ENCODE data around the gene TEC. TPM values are rescaled to one million over a fixed set of nuclear protein-coding genes. Genes with fewer than 3 reads are reported as not detected.

TEC gene
- total RNA-seq, 2 experiments from 2014 or later: 2.8 TPM

DNA sequence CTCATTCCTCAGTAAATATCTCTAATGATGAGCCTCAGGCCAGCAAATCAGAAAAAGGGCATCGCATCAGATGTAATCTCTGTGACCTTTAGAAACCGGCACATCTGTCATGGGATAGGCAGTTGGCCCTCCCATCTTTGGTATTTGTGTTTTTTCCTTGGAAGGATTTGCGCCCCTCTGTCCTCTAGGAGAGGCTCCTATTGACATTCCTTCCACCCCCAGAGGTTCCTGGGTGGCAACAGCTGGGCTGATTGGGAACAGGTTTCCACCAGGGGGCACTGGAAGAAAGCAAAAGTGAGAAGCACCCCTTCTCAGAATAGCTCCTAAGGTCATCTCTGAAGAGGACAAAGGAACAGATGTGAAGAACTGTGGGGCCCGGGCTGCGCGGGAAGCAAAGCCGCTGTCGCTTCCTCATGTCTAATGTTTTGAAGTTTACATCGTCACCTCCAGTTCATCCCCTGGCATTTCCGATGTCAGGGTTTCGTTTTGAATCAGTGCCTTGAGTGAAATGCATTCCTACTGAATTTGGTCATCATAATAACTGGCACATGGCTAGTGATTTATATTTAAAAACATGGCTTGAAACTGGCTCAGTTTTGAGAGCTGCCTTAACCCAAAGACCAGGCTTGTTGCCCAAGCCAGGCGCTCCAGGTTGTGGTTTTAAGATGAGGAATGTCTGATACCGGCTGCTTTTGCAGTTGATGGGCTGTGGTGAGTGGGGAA lies 141.8 kb downstream of the TEC start:
- intact Hi-C loops (cut with DNase I, micrococcal nuclease): loop anchor here (1.0 to 2.0 kb wide), 2 partner anchors 11 to 13 kb away; no protein-coding TSS in a partner anchor
- ChIA-PET CTCF (interaction anchor here (1.1 to 5.2 kb wide), 4 partner anchors 9 to 148 kb away, joined by 4 to 70 read pairs (median 6); no protein-coding TSS in a partner anchor), POLR2A (interaction anchor here (0.5 to 5.8 kb wide), 4 partner anchors 11 to 479 kb away, joined by 3 to 125 read pairs (median 3); no protein-coding TSS in a partner anchor)
- peak; percentile 46 to 83 (median 66) for DNase-seq
- Mint-ChIP-seq H3K27ac (peak overlapping the region; percentile 88), H3K4me1 (ENCODE audit: low read depth) (peaks cover 87% of the 10 kb centered on the region), H3K36me3 (ENCODE audit: low read depth) (peaks cover 68% of the 10 kb centered on the region), H3K9me3 (no peaks in the 10 kb centered on the region), H3K27me3 (no peaks in the 10 kb centered on the region), H3K4me3 (peak overlapping the region; percentile 86)
- Histone ChIP-seq H3K36me3 (ENCODE audit: insufficient read depth, low read length) (peaks cover 15% of the 10 kb centered on the region), H3K27me3 (ENCODE audit: control insufficient read depth in 1 of 2, insufficient read depth in 2 of 2, low read length in 2 of 2) (no peaks in the 10 kb centered on the region), H3K9me3 (ENCODE audit: control insufficient read depth in 1 of 2, insufficient read depth in 1 of 2, low read length in 2 of 2) (no peaks in the 10 kb centered on the region), H3K4me1 (ENCODE audit: insufficient read depth, low read length) (peaks cover 78% of the 10 kb centered on the region), H3K4me3 (ENCODE audit: low read length) (peak overlapping the region; percentile 33), H3K27ac (ENCODE audit: low read depth in 1 of 2, low read length in 2 of 2) (peak overlapping the region; percentile 70 to 80)
- peak; percentile 78 for ATAC-seq (ENCODE audit: poor library complexity)
- TF ChIP-seq CTCF (IDR thresholded peaks at IDR 0.05): peak; percentile 61

- no peak for TF ChIP-seq CTCF (IDR thresholded peaks at IDR 0.05)
- no peaks in the 10 kb centered on the region for H3K9me3 Mint-ChIP-seq
- peak overlapping the region; percentile 88 for H3K27ac Mint-ChIP-seq
- ChIA-PET POLR2A (interaction anchor here (0.5 to 5.8 kb wide), 3 partner anchors 11 to 479 kb away, joined by 3 to 125 read pairs (median 3); no protein-coding TSS in a partner anchor), CTCF (interaction anchor here (0.7 to 5.2 kb wide), 5 partner anchors 9 to 148 kb away, joined by 3 to 70 read pairs (median 6); no protein-coding TSS in a partner anchor)
- peaks cover 18% of the 10 kb centered on the region for H3K36me3 ChIP-seq (ENCODE audit: insufficient read depth, low read length)
- H3K27me3 ChIP-seq (ENCODE audit: control insufficient read depth in 1 of 2, insufficient read depth in 2 of 2, low read length in 2 of 2): no peaks in the 10 kb centered on the region
- H3K9me3 ChIP-seq (ENCODE audit: control insufficient read depth in 1 of 2, insufficient read depth in 1 of 2, low read length in 2 of 2): no peaks in the 10 kb centered on the region
- H3K27me3 Mint-ChIP-seq: no peaks in the 10 kb centered on the region
- H3K27ac ChIP-seq (ENCODE audit: low read depth in 1 of 2, low read length in 2 of 2): peak overlapping the region; percentile 70 to 80
- DNase-seq: no peak
- H3K4me3 ChIP-seq (ENCODE audit: low read length): peak overlapping the region; percentile 33
- peaks cover 87% of the 10 kb centered on the region for H3K4me1 Mint-ChIP-seq (ENCODE audit: low read depth)
- peaks cover 67% of the 10 kb centered on the region for H3K36me3 Mint-ChIP-seq (ENCODE audit: low read depth)
- peaks cover 78% of the 10 kb centered on the region for H3K4me1 ChIP-seq (ENCODE audit: insufficient read depth, low read length)
- ATAC-seq (ENCODE audit: poor library complexity): no peak
- intact Hi-C loops (cut with DNase I, micrococcal nuclease): loop anchor here in 1 of 2 experiments (2.0 kb wide), 1 partner anchor 14 kb away; no protein-coding TSS in a partner anchor
- H3K4me3 Mint-ChIP-seq: peak overlapping the region; percentile 86
These were observed 142.4 kb downstream of the TEC start for GRCh38 chr4:48127231-48127630.

DNA sequence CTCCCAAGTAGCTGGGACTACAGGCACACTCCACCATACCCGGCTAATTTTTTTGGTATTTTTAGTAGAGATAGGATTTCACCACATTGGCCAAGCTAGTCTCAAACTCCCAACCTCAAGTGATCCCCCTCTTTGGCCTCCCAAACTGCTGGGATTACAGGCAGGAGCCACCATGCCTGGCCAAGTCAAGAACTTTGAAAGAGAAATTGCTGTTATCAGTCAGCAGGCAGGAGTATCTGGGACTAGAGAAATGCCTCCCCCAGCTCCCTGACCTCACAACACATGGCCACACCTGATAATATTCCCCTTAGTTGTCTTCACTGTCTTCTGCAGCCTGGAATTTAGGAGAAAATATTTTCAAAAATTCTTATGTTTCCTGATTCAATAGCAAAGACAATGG lies 143.0 kb downstream of the TEC start:
- Mint-ChIP-seq H3K36me3 (ENCODE audit: low read depth) (peaks cover 61% of the 10 kb centered on the region), H3K4me1 (ENCODE audit: low read depth) (peaks cover 84% of the 10 kb centered on the region), H3K27me3 (no peaks in the 10 kb centered on the region), H3K9me3 (no peaks in the 10 kb centered on the region), H3K27ac (peak overlapping the region; percentile 88), H3K4me3 (peak overlapping the region; percentile 86)
- Histone ChIP-seq H3K27me3 (ENCODE audit: control insufficient read depth in 1 of 2, insufficient read depth in 2 of 2, low read length in 2 of 2) (no peaks in the 10 kb centered on the region), H3K9me3 (ENCODE audit: control insufficient read depth in 1 of 2, insufficient read depth in 1 of 2, low read length in 2 of 2) (no peaks in the 10 kb centered on the region), H3K4me1 (ENCODE audit: insufficient read depth, low read length) (peaks cover 83% of the 10 kb centered on the region), H3K27ac (ENCODE audit: low read depth in 1 of 2, low read length in 2 of 2) (peak overlapping the region; percentile 70 to 80), H3K4me3 (ENCODE audit: low read length) (no peak overlapping the region), H3K36me3 (ENCODE audit: insufficient read depth, low read length) (peaks cover 18% of the 10 kb centered on the region)
- POLR2A ChIA-PET: interaction anchor here (2.0 to 5.8 kb wide), 2 partner anchors 12 kb away, joined by 8 to 125 read pairs; no protein-coding TSS in a partner anchor
- CTCF ChIA-PET: interaction anchor here (0.7 to 5.2 kb wide), 3 partner anchors 13 to 149 kb away, joined by 3 to 70 read pairs (median 4); no protein-coding TSS in a partner anchor
- DNase-seq: no peak
- no peak for ATAC-seq (ENCODE audit: poor library complexity)
- intact Hi-C loops (cut with DNase I, micrococcal nuclease): loop anchor here in 1 of 2 experiments (2.0 kb wide), 1 partner anchor 14 kb away; no protein-coding TSS in a partner anchor
- TF ChIP-seq CTCF (IDR thresholded peaks at IDR 0.05): no peak
